ENCODE measurements around the gene HEXD.
"Not testable (repeated sequence)": the region's sequence is repeated elsewhere in the genome, so short reads cannot be mapped to it uniquely, and the experiment has no call there.

The HEXD gene

GRCh38 chr17:82418001-82418986, at the start of gene HEXD, which contains the start of gene OGFOD3:
TSS of gene HEXD (plus strand) at chr17:82418347. CDS start at chr17:82419800, 1,453 bp downstream.
TSS of gene OGFOD3 (minus strand) at chr17:82418586. CDS start at chr17:82418485, 101 bp downstream.
- Mint-ChIP-seq H3K4me3 (peak within 1 kb of the TSS; percentile 76), H3K4me1 (ENCODE audit: low read depth) (peaks cover 25% of the 10 kb centered on the region), H3K27ac (peak within 1 kb of the TSS; percentile 72), H3K9me3 (no peaks in the 10 kb centered on the region), H3K36me3 (ENCODE audit: low read depth) (peaks cover 33% of the 10 kb centered on the region), H3K27me3 (ENCODE audit: low read depth) (no peaks in the 10 kb centered on the region)

DNA sequence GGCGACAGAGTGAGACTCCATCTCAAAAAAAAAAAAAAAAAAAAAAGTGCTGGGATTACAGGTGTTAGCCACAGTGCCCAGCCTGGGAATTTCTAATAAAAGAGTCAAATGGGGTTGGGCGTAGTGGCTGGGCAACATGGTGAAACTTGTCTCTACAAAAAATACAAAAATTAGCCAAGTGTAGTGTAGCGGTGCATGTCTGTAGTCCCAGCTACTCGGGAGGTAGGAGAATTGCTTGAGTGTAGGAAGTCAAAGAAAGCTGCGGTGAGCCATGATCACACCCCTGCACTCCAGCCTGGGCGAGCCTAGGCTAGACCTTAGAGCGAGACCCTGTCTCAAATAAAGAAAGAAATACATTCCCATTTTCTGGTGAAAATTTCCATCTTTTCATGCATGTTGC, 48.9 kb upstream of the HEXD start:
- Mint-ChIP-seq H3K27me3 (ENCODE audit: low read depth) (peaks cover 56% of the 10 kb centered on the region), H3K27ac (no peak overlapping the region), H3K36me3 (ENCODE audit: low read depth) (no peaks in the 10 kb centered on the region), H3K4me1 (ENCODE audit: low read depth) (peaks cover 9% of the 10 kb centered on the region), H3K9me3 (no peaks in the 10 kb centered on the region), H3K4me3 (no peak overlapping the region)

GRCh38 chr17:82370471-82371332, 47.4 kb upstream of the HEXD start:
- Mint-ChIP-seq H3K4me1 (ENCODE audit: low read depth) (peaks cover 9% of the 10 kb centered on the region), H3K36me3 (ENCODE audit: low read depth) (no peaks in the 10 kb centered on the region), H3K27me3 (ENCODE audit: low read depth) (peaks cover 54% of the 10 kb centered on the region), H3K4me3 (peak overlapping the region; percentile 78), H3K27ac (peak overlapping the region; percentile 78), H3K9me3 (no peaks in the 10 kb centered on the region)

GRCh38 chr17:82371333-82372248, 46.6 kb upstream of the HEXD start, which contains the start of gene UTS2R:
TSS of gene UTS2R (plus strand) at chr17:82371765. CDS start at chr17:82374325, 2,560 bp downstream.
- H3K4me3 Mint-ChIP-seq: peak within 1 kb of the TSS; percentile 78
- H3K4me1 Mint-ChIP-seq (ENCODE audit: low read depth): peaks cover 9% of the 10 kb centered on the region
- peak within 1 kb of the TSS; percentile 78 for H3K27ac Mint-ChIP-seq
- no peaks in the 10 kb centered on the region for H3K36me3 Mint-ChIP-seq (ENCODE audit: low read depth)
- H3K9me3 Mint-ChIP-seq: no peaks in the 10 kb centered on the region
- H3K27me3 Mint-ChIP-seq (ENCODE audit: low read depth): peaks cover 60% of the 10 kb centered on the region

- peaks cover 9% of the 10 kb centered on the region for H3K4me1 Mint-ChIP-seq (ENCODE audit: low read depth)
- H3K27me3 Mint-ChIP-seq (ENCODE audit: low read depth): peaks cover 60% of the 10 kb centered on the region
- H3K4me3 Mint-ChIP-seq: no peak overlapping the region
- H3K27ac Mint-ChIP-seq: no peak overlapping the region
- H3K36me3 Mint-ChIP-seq (ENCODE audit: low read depth): no peaks in the 10 kb centered on the region
- no peaks in the 10 kb centered on the region for H3K9me3 Mint-ChIP-seq
Observed at GRCh38 chr17:82372249-82373071, 45.7 kb upstream of the HEXD start.

- H3K36me3 Mint-ChIP-seq (ENCODE audit: low read depth); H3K27ac Mint-ChIP-seq; H3K4me1 Mint-ChIP-seq (ENCODE audit: low read depth); H3K9me3 Mint-ChIP-seq: not testable (repeated sequence)
- Mint-ChIP-seq H3K27me3 (ENCODE audit: low read depth) (peaks cover 57% of the 10 kb centered on the region), H3K4me3 (peak overlapping the region; percentile 58)
Observed at GRCh38 chr17:82373072-82373452, 45.1 kb upstream of the HEXD start.

- Mint-ChIP-seq H3K4me3 (no peak overlapping the region), H3K36me3 (ENCODE audit: low read depth) (no peaks in the 10 kb centered on the region), H3K27me3 (ENCODE audit: low read depth) (peaks cover 58% of the 10 kb centered on the region), H3K9me3 (no peaks in the 10 kb centered on the region), H3K27ac (no peak overlapping the region), H3K4me1 (ENCODE audit: low read depth) (peaks cover 9% of the 10 kb centered on the region)
Observed at GRCh38 chr17:82373731-82374625, 44.2 kb upstream of the HEXD start.

DNA sequence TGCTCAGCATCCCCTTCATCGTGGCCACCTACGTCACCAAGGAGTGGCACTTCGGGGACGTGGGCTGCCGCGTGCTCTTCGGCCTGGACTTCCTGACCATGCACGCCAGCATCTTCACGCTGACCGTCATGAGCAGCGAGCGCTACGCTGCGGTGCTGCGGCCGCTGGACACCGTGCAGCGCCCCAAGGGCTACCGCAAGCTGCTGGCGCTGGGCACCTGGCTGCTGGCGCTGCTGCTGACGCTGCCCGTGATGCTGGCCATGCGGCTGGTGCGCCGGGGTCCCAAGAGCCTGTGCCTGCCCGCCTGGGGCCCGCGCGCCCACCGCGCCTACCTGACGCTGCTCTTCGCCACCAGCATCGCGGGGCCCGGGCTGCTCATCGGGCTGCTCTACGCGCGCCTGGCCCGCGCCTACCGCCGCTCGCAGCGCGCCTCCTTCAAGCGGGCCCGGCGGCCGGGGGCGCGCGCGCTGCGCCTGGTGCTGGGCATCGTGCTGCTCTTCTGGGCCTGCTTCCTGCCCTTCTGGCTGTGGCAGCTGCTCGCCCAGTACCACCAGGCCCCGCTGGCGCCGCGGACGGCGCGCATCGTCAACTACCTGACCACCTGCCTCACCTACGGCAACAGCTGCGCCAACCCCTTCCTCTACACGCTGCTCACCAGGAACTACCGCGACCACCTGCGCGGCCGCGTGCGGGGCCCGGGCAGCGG, 43.4 kb upstream of the HEXD start:
- Mint-ChIP-seq H3K27ac (no peak overlapping the region), H3K36me3 (ENCODE audit: low read depth) (no peaks in the 10 kb centered on the region), H3K4me1 (ENCODE audit: low read depth) (peaks cover 9% of the 10 kb centered on the region), H3K4me3 (no peak overlapping the region), H3K9me3 (no peaks in the 10 kb centered on the region), H3K27me3 (ENCODE audit: low read depth) (peaks cover 52% of the 10 kb centered on the region)

DNA sequence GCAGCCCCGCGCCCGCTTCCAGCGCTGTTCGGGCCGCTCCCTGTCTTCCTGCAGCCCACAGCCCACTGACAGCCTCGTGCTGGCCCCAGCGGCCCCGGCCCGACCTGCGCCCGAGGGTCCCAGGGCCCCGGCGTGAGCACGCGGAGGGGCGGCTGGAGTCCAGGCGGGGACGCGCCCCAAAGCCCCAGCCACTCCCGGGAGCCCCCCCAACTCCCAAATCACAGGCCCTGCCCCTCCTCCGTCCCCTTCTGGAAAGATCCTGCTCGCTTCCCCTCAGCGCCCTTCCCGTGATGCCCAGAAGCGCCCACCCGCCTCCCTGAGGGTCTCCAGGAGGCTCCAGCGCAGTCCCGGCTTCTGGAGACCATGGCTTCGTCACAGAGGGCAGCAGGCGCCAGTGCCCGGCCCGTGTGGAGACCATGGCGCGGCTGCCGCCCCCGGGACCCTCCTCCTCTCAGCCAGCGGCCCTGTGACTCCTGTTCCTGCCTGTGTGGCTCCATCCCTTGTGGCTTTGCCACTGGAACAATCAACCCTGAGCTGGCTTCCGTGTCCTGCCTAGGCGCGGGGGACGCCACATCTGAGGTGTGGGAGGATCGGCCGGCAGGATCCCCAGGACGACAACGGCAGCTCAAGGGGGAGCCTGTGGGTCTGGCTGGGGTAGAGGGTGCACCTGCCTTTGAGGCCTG, 42.6 kb upstream of the HEXD start:
- no peak overlapping the region for H3K27ac Mint-ChIP-seq
- H3K4me1 Mint-ChIP-seq (ENCODE audit: low read depth): peaks cover 9% of the 10 kb centered on the region
- H3K4me3 Mint-ChIP-seq: no peak overlapping the region
- no peaks in the 10 kb centered on the region for H3K9me3 Mint-ChIP-seq
- H3K27me3 Mint-ChIP-seq (ENCODE audit: low read depth): peaks cover 53% of the 10 kb centered on the region
- no peaks in the 10 kb centered on the region for H3K36me3 Mint-ChIP-seq (ENCODE audit: low read depth)

DNA sequence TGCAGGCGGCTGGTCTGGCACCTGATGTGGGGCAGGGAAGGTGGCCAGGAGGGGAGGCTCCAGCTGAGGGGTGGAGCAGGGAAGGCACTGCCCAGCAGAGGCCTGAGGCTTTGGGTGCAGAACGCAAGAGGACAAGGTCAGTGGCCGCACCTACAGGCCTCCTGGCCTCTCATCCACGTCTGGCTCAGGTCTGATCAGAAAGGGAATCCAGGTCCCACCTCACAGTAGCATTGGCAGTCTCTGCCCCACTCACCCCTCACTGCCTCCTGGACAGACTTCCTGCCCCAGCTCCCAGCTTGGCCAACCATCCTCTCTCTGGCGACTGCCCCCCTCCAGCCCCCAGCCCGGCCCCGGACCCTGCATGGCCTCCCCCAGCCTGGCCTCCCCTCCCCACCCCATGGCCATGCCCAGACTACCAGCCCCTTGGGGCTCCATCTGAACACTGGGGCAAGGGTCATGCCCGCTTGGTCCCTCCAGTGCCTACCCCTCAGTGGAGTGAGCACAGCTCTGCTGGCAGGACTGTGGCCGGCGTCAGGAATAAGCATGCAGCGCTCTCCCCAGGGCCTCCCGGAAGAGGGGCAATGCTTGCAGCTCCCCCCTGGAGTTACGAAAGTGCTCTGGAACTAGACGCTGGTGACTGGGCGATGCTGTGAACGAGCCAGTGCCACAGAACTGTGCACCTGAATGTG, 42.0 kb upstream of the HEXD start:
- Mint-ChIP-seq H3K4me1 (ENCODE audit: low read depth) (peaks cover 6% of the 10 kb centered on the region), H3K27me3 (ENCODE audit: low read depth) (peaks cover 53% of the 10 kb centered on the region), H3K4me3 (no peak overlapping the region), H3K36me3 (ENCODE audit: low read depth) (no peaks in the 10 kb centered on the region), H3K27ac (no peak overlapping the region), H3K9me3 (no peaks in the 10 kb centered on the region)

DNA sequence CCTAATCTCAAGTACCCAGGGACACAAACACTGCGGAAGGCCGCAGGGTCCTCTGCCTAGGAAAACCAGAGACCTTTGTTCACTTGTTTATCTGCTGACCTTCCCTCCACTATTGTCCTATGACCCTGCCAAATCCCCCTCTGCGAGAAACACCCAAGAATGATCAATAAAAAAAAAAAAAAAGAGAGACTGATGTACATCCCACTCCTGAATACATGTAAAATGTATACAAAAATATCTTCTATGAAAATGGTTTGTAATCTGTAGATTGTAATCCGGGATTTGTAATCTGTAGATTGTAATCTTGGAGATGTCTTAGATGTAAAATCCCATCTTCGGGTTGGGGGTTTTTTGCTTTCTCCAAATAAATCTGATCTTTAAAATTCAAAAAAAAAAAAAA, 40.9 kb upstream of the HEXD start:
- H3K4me1 Mint-ChIP-seq (ENCODE audit: low read depth); H3K27ac Mint-ChIP-seq: not testable (repeated sequence)
- H3K27me3 Mint-ChIP-seq (ENCODE audit: low read depth): peaks cover 58% of the 10 kb centered on the region

More for the DNA sequence above, 40.9 kb upstream of the HEXD start:
- not testable (repeated sequence) for H3K36me3 Mint-ChIP-seq (ENCODE audit: low read depth); H3K4me3 Mint-ChIP-seq; H3K9me3 Mint-ChIP-seq

Data from T-helper 1 cell treated with Interleukin-12 subunit alpha and Interleukin-12 subunit beta and Interleukin-4 antibody, amounts not matched to agents 30 μg/mL and 1 μg/mL, for 36 hours (primary cell).